Measurements from ENCODE around the gene CFAP45. TPM values are rescaled to one million over a fixed set of nuclear protein-coding genes. Genes with fewer than 3 reads are reported as not detected.
A peak's percentile ranks its signal among the peaks of the same experiment; 100 is the strongest.

CFAP45 gene
- total RNA-seq, 1 experiment from 2014 or later = 3.6 TPM

DNA sequence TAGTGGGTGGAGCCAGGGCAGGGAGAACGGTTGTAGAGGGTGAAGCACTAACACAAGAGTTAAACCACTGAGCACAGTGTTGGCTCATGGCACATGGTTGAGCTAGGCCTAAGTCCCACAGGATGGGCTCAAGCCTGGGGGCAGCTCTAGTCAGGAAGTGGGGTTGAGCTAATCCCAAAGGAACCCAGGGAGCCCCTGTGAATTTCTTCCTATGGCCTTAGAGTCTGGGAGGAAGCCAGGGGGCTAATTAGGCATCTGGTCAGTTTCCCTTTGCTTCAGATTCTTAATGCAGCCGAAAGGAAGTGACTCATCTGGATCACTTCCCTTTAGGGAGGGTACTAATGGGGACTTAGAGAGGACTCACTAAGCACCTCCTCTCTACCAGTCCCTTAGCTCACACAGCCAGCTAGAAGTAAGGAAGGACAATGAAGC, 10.1 kb downstream of the CFAP45 start:
- Histone ChIP-seq H3K4me3 (ENCODE audit: low read depth, low read length, poor library complexity, severe bottlenecking) (no peak overlapping the region), H3K27ac (ENCODE audit: low read depth, low read length, poor library complexity, severe bottlenecking) (peak overlapping the region; percentile 68), H3K4me1 (ENCODE audit: insufficient read depth, low read length, poor library complexity, severe bottlenecking) (peaks cover 34% of the 10 kb centered on the region), H3K9me3 (ENCODE audit: low read depth, low read length, poor library complexity, severe bottlenecking) (no peaks in the 10 kb centered on the region), H3K36me3 (ENCODE audit: insufficient read depth, low read length, poor library complexity, severe bottlenecking) (no peaks in the 10 kb centered on the region), H3K27me3 (replicated peaks; ENCODE audit: insufficient read depth, low read depth, low read length, poor library complexity) (no peaks in the 10 kb centered on the region)
- CTCF ChIA-PET = interaction anchor here (0.5 to 4.9 kb wide), 7 partner anchors 59 to 118 kb away, joined by 3 to 107 read pairs (median 4); partner anchors contain the start of gene DUSP23
- intact Hi-C loops (cut with micrococcal nuclease; ENCODE audit: unreplicated experiment) = loop anchor here (2.0 to 5.0 kb wide), 4 partner anchors 59 to 675 kb away; no protein-coding TSS in a partner anchor
- no peak for TF ChIP-seq EZH2 (IDR thresholded peaks at IDR 0.05; ENCODE audit: borderline replicate concordance, low read depth, low read length, poor library complexity, severe bottlenecking)
- TF ChIP-seq, protein P1, sequence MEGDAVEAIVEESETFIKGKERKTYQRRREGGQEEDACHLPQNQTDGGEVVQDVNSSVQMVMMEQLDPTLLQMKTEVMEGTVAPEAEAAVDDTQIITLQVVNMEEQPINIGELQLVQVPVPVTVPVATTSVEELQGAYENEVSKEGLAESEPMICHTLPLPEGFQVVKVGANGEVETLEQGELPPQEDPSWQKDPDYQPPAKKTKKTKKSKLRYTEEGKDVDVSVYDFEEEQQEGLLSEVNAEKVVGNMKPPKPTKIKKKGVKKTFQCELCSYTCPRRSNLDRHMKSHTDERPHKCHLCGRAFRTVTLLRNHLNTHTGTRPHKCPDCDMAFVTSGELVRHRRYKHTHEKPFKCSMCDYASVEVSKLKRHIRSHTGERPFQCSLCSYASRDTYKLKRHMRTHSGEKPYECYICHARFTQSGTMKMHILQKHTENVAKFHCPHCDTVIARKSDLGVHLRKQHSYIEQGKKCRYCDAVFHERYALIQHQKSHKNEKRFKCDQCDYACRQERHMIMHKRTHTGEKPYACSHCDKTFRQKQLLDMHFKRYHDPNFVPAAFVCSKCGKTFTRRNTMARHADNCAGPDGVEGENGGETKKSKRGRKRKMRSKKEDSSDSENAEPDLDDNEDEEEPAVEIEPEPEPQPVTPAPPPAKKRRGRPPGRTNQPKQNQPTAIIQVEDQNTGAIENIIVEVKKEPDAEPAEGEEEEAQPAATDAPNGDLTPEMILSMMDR (conservative IDR thresholded peaks at IDR 0.05; ENCODE audit: low read depth, low read length) = no peak
- DNase-seq (ENCODE audit: low spot score) = peak; percentile 97
- BruUV-seq (replicated peaks) = no TSS peak
- POLR2A ChIA-PET (ENCODE audit: low non-redundant PET) = no interaction called here

DNA sequence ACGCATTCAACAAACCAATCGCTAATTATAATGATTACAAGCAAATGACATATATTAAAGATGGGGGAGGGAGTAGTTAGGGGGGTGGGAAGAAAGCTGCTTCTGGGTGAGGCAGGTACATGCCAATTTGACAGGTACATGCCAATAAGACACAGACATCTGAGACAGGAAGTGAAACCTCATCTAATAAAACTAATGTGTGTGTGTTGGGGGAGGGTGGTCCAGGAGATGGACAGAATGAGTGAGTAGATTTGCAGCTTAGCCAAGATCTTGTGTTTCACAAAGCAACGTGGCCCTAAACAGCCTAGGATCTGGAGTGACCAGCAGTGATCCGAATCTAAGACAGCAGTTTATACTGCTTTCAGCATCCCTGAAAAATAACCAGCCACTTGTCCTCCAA, 10.8 kb downstream of the CFAP45 start:
- CTCF ChIA-PET = interaction anchor here (0.6 to 4.9 kb wide), 4 partner anchors 91 to 757 kb away, joined by 3 to 107 read pairs (median 20); partner anchors contain the start of gene DUSP23
- TF ChIP-seq EZH2 (IDR thresholded peaks at IDR 0.05; ENCODE audit: borderline replicate concordance, low read depth, low read length, poor library complexity, severe bottlenecking) = no peak
- TF ChIP-seq, protein P1 (conservative IDR thresholded peaks at IDR 0.05; ENCODE audit: low read depth, low read length) = no peak
- DNase-seq (ENCODE audit: low spot score) = no peak
- POLR2A ChIA-PET (ENCODE audit: low non-redundant PET) = no interaction called here
- intact Hi-C loops (cut with micrococcal nuclease; ENCODE audit: unreplicated experiment) = no loop called here
- Histone ChIP-seq H3K27ac (ENCODE audit: low read depth, low read length, poor library complexity, severe bottlenecking) (peak overlapping the region; percentile 68), H3K4me1 (ENCODE audit: insufficient read depth, low read length, poor library complexity, severe bottlenecking) (peaks cover 34% of the 10 kb centered on the region), H3K4me3 (ENCODE audit: low read depth, low read length, poor library complexity, severe bottlenecking) (no peak overlapping the region), H3K9me3 (ENCODE audit: low read depth, low read length, poor library complexity, severe bottlenecking) (no peaks in the 10 kb centered on the region), H3K36me3 (ENCODE audit: insufficient read depth, low read length, poor library complexity, severe bottlenecking) (no peaks in the 10 kb centered on the region), H3K27me3 (replicated peaks; ENCODE audit: insufficient read depth, low read depth, low read length, poor library complexity) (no peaks in the 10 kb centered on the region)
- BruUV-seq (replicated peaks) = TSS peak; percentile 69

DNA sequence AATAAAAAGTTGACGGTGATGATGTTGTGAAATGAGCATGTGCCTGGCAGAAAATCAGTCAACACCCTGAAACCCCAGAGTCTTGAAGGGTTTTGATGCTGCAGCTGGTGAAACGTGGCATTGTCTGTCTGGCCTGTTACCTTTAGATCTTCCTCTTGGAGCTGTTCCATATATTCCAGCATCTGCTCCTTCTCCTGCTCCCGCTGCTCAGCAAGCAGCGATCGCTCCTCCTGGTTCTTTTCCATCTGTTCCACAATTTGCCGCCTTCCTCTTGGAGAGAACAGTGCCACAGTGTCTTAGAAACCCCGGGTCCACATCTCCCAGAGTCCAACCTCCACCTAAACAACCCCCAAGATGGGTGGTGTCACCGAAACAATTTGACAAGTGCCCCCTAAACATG, 15.7 kb downstream of the CFAP45 start:
- H3K36me3 ChIP-seq (ENCODE audit: insufficient read depth, low read length, poor library complexity, severe bottlenecking) = no peaks in the 10 kb centered on the region
- CTCF ChIA-PET = no interaction called here
- H3K9me3 ChIP-seq (ENCODE audit: low read depth, low read length, poor library complexity, severe bottlenecking) = no peaks in the 10 kb centered on the region
- no TSS peak for BruUV-seq (replicated peaks)
- no peak for TF ChIP-seq EZH2 (IDR thresholded peaks at IDR 0.05; ENCODE audit: borderline replicate concordance, low read depth, low read length, poor library complexity, severe bottlenecking)
- TF ChIP-seq, protein P1 (conservative IDR thresholded peaks at IDR 0.05; ENCODE audit: low read depth, low read length) = no peak
- no peaks in the 10 kb centered on the region for H3K27me3 ChIP-seq (replicated peaks; ENCODE audit: insufficient read depth, low read depth, low read length, poor library complexity)
- peaks cover 28% of the 10 kb centered on the region for H3K4me1 ChIP-seq (ENCODE audit: insufficient read depth, low read length, poor library complexity, severe bottlenecking)
- H3K27ac ChIP-seq (ENCODE audit: low read depth, low read length, poor library complexity, severe bottlenecking) = no peak overlapping the region
- no peak overlapping the region for H3K4me3 ChIP-seq (ENCODE audit: low read depth, low read length, poor library complexity, severe bottlenecking)
- intact Hi-C loops (cut with micrococcal nuclease; ENCODE audit: unreplicated experiment) = no loop called here
- DNase-seq (ENCODE audit: low spot score) = no peak
- POLR2A ChIA-PET (ENCODE audit: low non-redundant PET) = no interaction called here
